Endometrial microvascular endothelial cells (primary cell): ENCODE results near the gene LMF1. TPM values are rescaled to one million over a fixed set of nuclear protein-coding genes. Genes with fewer than 3 reads are reported as not detected.

Experiments used
- in situ Hi-C: cut with HindIII; loops from 2 replicates; pipeline ENCODE4 v1.10.0; 2017; ENCODE audit warnings: low sequenced_read_pairs, low pct_unique_long_range_greater_than_20kb; ENCODE audit errors: inconsistent ontology term
- total RNA-seq: library from RNA; depleted of rRNA; stranded (reverse); fragments of >200 nt; gene quantifications from one replicate; pipeline ENCODE4 v1.2.3, GENCODE V29; 2015; ENCODE audit errors: inconsistent ontology term

LMF1 gene
- total RNA-seq, 1 donor from 2014 or later = 6.3 TPM

DNA sequence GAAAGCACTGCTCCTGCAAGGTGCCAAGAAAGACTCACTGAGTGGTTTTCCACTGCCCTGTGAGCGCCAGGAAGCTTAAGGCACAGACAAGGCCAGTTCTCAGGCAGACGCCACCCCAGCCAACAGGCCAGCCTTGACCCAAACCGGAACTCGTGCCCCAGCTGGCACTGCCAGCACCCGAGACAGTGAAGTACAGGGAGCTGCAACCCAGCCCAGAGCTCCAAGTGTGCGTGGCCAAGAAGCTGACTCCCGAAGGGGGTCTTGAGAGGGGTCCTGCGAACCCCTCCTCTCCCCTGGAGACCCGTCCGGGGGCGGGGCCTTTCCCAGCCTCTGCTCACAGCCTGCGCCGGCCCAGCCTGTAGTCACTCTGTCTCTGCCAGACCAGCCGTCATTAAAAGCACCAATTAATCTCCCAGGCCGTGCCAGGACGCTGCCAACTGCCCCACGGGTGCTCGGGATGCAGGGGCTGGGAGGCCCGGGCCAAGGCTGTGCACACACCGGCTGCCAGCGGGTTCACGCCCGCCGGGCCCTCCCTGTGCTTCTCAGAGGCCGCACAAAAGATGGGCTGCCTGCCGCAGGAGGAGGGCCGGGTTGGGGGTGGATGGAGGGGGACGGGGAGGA is 6.4 kb upstream of the LMF1 start:
- in situ Hi-C loops = loop anchor here (25.0 kb wide), 1 partner anchor 140 kb away; no protein-coding TSS in a partner anchor

DNA sequence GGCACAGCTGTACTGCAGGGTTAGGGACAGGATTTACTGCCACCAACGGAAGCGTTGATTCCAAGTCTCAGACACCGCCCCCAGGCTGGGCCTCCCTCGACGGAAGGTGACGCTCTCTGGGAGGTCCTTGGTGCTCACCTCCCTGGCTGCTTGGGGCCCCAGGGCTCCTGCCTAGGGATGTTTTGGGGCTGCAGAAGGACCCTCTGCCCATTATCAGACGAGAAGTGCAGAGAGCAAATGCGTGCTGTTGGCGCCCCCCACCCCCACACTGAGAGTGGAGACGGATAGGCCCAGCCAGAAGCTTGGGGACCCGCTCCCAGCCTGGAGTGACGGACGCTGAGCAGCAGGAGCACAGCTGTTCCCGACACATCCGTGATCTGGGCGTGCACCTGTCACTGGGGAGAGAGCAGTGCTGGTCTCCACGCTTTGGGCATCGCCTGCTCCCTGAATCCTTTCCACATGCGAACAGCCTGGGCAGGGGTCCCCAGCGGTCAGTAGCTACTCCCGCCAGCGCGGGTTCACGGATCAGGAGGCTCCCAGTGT is 5.7 kb upstream of the LMF1 start:
- in situ Hi-C loops = loop anchor here (25.0 kb wide), 1 partner anchor 139 kb away; no protein-coding TSS in a partner anchor

DNA sequence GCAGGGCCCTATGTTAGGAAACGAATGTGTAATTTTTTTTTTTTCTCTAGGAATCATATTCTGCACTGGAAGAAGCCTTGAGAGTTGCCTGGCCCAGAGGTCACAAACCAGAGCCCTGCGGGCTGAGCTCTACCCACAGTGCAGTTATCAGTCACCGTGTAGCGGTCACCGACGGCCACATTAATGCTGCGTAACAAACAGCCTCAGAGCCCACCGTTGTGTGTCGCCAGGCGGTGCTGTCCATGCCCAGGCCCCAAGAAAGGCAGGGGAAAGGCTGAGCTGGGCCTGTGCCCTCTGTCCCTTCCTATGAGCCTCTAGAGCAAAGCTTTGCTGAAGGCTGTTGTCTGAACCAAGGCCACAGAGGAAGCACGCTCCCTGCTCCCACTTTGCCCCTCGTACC is 4.5 kb upstream of the LMF1 start:
- in situ Hi-C loops = loop anchor here (25.0 kb wide), 1 partner anchor 138 kb away; no protein-coding TSS in a partner anchor

DNA sequence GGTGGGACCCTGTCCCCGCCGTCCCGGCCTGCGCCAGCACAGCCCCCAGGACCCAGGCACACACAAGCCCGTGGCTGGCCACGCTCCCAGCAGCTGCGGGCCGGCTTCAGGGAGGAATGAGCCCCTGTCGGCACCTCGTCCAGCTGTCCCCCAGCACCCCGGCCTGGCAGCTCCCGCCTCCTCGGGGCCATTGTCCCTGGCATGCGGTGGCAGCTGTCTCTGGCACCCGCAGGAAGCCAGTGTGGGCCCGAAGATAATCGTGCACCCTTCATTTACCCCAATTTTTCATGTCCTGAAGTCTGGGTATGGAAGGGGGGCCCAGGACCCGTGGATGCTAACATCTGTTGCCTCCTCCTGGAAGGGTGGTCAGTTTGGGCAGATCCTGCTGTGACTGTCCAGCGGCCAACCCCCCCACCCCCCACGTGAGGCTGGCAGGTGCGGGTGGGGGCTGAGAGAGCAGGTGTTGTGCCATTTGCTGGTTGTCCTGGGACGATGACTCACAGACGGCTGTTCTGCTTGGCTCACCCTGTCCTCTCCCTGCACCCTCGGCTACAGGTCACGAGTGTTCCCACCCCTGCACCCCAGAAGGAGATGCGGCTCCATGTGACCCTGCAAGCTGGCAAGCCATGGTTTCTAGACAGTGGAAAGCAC is 4.0 kb upstream of the LMF1 start:
- in situ Hi-C loops = loop anchor here (25.0 kb wide), 1 partner anchor 137 kb away; no protein-coding TSS in a partner anchor

DNA sequence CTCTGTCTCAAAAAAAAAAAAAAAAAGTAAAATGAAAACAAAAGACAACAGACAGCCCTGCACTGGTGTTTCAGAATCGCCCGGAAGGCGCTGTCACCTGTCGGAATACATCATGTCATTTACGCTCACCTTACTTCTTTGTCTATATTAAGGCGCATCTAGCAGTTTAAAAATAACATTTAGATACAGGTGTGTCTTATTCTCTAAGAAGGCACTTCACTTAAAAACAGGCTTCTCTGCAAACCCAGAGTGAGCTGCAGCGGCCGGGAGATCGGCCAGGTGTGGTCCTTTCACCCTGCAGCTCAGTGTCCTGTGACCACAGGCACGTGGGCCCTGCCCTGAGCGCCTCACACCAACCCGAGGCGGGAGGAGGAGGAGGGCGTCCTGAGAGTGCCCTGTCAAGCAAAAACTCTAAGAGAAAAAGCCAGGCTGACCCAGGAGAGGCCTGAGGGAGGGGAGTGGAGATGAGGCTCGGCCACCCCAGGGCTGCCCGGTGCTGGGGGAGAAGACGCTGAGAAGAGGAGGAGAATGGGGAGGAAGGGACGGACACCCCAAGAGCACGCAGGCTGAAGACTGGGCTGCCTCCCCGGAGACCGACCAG is 3.3 kb upstream of the LMF1 start:
- in situ Hi-C loops = no loop called here

DNA sequence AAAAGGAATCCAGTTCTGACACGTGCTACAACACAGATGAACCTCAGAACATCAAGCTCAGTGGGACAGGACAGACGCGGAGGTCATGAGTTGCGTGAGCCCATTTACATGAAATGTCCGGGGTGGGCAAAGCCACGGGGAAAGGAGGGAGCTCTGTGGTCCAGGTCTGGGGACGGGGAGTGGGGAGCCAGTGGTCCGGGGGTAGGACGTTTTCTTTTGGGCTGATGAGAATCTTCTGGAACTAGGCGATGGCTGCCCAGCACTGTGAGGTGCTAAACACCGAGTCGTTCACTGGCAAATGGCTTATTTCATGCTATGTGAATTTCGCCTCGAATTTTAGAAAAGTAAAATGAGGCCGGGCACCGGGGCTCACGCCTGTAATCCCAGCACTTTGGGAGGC is 2.6 kb upstream of the LMF1 start:
- in situ Hi-C loops = no loop called here

DNA sequence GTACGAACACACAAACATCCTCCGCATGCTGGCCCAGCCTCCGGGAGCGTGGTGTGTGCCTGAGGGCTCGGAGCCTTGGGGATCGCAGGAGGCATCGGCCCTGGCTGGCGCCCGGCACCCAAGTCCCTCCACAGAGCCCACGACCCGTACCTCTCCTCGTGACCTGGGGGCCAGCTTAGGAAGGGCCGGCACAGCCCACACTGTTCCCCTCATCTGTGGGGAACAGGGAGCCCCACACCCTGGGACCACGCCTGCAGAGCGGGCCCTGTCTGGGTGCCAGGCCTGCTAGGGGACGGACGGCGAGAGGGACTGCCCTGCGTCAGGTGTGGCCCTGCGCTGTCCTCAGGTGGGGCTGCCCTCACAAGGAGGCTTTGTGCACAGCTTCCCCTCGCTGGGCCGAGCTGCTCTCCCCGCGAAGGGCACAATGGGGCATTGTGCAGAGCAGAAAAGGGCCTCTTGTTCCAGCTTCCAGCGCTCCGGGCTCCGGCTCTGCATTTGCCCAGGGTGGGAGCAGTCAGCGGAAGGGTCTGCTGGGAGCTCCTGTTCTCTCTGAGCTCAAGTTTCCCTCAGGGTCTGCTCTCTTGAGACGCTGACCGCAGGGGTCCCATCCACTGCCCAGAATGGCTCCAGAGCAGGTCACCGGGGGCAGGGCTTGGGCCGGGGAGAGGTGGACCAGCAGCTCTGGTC is 1.7 kb upstream of the LMF1 start:
- in situ Hi-C loops = no loop called here

DNA sequence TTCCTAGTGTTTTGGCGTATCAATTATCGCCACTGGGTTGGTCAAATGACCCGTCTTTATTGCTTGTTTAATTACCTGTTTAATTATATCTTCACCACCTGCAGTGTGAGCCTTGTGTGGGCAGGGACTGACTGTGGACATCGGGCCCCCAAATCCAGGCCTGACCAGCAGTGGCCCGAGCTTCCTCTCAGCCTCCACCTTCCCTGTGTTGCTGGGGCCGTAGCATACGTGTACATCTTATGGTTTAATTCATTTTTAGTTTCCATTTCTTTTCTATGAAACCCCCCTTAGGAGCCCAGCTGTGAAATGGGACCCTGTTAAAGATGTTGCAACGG is 1.2 kb upstream of the LMF1 start:
- in situ Hi-C loops = no loop called here

DNA sequence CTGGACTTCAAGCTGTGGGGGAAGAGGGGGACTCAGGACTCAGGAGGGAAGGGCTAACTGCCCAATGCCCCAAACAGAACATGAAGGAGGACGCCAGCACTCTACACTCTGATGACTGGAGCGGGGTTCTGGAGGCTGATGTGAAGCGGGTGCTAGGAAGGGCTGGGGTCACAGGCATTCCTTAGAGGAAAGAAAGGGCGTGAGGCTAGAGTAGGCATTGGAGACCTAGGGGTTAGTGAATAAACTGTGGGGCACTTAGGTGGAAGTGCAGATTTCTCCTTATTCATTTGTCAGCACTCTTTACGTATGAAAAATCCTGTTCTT is 760 bp upstream of the LMF1 start:
- in situ Hi-C loops = no loop called here

DNA sequence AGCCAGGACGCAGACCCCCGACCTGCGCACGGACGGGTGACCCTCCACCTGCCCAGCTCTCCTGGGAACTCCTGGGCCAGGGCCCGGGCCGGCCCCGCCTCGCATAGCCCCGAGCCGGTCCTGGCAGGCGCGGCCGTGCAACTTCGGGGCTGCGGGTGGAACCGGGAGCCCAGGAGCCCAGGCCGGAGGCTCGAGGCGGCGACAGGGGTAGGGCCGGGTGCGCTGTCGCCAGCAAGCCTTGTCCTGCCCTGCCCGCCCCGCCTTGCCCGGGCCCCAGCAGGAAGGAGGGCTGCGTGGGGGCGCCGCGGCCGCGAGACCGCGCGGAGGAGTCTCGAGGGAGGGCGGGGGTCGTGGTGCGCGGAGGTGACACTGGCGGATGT is 408 bp downstream of the LMF1 start:
- in situ Hi-C loops = no loop called here

DNA sequence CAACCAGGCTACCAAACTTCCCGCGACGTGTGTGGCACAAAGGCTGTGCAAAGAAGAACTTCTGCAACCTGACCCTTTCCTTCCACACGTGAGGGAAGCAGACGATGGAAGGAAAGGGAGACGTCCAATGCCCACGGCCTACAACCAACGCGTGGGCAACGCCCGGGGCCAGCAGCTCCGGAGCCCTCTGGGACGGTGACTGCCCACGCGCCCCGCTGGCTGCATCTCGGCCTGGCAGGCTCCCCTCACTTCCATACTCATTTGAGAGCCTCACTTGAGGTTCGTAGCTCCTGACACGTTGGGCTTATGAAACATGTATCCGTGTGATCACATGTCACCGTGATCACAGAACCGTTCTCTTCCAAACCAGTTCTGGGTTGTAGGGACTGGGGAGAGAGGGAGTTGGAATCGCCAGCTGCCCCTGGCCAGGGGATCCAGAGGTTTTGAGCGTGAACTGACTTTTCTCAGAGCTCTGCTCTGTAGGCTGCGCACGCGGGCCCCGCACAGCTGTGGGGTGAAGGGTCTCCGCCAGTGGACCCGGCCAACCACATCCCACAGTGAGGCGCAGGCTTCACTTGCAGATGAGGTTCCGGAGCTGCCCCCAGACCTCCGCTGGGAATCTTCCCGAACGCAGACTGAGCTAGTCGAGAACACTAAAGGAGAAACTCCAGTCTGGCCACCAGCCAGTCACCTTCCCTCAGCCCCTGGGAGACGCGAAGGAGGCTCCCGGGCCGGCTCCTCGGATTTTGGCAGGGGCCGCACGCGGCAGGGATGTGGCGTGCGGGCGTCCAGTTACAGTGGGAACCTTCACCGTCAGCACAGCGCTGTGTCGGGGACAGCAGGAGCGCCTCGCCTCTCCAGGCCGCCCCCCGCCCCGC is 1.0 kb downstream of the LMF1 start:
- in situ Hi-C loops = no loop called here

DNA sequence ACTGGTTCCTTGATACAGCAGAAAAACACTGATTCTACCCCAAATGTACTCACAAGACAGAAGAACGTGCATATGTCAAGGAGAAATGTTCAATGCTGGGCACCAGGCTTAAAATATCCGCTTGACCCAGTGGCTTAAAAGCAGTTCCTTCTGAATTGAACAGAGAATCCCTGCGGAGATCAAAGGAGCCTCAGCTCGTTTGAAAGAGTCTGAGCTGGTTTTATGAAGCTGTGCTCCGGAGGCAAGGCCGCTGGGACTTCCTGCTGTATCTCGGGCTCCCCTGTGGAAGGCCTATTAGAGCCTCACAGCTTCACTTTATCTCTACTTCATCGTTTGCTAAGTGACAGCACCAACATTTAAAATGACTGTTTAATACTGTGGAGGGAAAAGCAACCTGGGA is 2.2 kb downstream of the LMF1 start:
- in situ Hi-C loops = no loop called here

DNA sequence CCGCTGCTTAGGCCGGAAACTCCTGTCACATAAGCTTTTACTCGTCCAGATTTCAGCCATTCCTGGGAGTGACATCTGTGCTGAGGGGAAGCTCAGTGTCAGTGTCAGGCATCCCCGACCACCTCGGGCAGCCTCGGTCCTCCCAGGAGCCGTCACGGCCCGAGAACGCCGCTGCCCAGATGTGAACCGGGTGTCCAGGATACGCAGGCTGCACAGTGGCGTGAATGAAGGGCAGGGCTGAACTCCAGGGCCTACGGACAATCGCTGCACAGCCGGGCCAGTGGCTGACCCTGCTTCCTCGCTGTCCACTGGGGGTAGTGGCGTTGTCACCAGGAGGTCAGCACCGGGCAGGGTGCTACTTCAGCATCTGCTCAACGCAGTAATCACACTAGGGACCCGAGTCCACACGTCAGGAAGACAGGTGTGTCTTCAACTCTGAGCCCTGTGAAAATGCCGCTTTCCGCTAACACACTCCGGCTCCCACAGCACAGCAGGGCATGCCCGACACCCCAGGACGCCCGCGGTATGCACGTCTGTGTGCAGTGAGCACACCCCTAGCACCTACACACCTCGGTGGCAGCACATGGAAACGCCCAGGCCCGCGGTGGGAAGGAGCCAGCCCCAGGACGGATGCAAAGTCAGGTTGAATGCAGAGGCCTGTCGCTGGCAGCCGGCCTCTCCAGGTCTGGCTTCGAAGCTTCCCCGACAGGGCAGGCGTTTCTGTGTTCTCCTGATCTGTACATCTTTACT is 3.1 kb downstream of the LMF1 start:
- in situ Hi-C loops = no loop called here

DNA sequence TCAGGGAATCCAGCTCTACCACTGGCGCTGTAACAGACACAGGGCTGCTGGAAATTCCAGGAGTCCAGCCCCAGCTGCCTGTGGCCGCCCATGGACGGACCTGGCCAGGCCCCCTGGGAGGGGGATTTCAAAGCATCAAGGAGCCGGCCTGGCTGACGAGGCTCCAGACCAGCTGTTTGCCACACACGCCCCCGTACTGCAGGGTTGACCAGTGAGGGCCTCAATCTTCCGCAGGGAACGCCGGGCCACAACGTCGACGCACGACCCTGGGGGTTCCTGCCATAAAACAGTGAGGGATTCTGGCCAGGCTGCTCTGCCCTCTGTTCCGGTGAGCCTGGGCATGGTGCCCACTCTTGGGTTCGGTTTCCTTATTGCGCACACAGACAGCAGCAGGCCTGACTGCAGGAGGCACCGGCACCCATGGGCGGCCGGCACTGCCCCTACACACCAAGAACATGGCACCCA is 3.7 kb downstream of the LMF1 start:
- in situ Hi-C loops = no loop called here

DNA sequence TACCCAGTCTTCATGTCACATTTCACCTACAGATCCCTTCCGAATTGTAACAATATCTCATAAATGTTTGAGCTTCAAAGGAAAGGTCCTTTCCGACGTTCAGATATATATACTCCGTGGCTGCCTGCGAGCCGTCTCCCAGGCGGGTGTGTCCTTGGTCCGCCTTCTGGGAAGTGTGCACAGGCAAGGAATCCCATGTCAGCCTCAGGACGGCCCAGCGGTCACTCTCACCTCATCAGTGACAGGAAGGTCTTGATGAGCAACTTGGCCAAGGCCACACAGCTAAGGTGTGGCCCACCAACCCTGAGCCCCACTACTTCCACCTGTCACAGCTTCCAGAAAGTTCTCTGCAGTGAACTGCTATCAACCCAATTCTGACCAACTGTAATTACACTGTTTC is 4.3 kb downstream of the LMF1 start:
- in situ Hi-C loops = no loop called here

DNA sequence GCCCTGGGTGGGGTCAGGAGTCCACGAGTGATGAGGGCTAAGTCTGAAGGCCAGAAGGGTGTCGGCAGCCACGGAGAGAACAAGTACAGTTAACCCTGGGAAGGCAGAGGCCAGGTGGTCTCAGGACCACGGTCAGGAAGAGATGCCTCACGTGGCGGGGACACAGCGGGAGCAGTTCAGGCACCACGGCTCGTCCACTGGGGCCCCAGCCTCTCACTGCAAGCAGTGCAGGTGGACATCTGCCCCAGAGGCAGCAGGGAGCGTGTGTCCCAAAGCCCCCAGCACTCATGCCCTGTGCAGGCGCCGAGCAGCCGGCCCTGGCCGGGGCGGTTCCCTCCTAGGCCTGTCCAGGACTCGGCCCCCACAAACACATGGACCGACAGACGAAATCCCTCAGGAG is 4.7 kb downstream of the LMF1 start:
- in situ Hi-C loops = no loop called here

DNA sequence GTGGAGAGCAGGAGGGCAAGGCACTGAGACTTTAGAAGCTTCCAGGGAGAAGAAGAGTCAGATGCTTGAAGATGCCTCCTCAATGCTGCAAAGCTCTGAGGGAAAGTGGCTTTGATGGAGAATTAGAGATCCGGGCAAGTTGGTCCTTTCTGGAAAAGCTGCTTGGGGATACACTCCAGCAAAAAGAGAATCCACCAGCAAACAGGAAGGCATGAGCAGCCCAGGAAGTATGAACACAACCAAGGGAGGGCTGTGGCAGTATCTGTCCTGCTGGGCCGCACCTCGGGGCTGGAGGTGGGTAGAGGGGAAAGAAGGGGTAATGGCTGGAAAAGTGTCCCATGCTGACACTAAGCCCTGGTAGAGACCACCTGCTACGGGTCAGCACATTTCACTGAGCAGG is 5.3 kb downstream of the LMF1 start:
- in situ Hi-C loops = no loop called here

DNA sequence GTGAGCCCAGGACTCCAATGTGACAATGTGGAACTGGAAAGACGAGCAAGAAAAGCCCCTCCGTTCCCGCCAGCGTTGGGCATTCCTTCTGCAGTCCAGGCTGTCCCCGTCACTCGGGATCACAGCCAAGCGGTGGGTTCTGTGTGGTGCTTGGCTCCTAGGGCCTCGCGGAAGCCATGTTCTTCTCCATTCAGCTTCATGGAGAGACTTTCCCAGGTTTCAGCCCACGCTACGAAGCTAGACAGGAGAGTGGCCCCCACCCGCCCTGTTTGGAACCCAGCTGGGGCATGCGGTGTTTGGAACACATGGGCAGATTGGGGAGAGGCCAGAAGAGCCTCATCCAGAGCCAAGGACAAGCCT is 5.8 kb downstream of the LMF1 start:
- in situ Hi-C loops = no loop called here
